Measurements from ENCODE around the gene UROC1. TPM values are rescaled to one million over a fixed set of nuclear protein-coding genes. Genes with fewer than 3 reads are reported as not detected.

The UROC1 gene
- total RNA-seq, 1 experiment from 2014 or later: not detected

- BruUV-seq (replicated peaks): no TSS peak
- intact Hi-C loops (cut with micrococcal nuclease; ENCODE audit: unreplicated experiment): no loop called here
- Histone ChIP-seq H3K27ac (ENCODE audit: low read depth, low read length, poor library complexity, severe bottlenecking) (no peak overlapping the region), H3K27me3 (replicated peaks; ENCODE audit: insufficient read depth, low read depth, low read length, poor library complexity) (no peaks in the 10 kb centered on the region), H3K36me3 (ENCODE audit: insufficient read depth, low read length, poor library complexity, severe bottlenecking) (peaks cover 100% of the 10 kb centered on the region), H3K4me1 (ENCODE audit: insufficient read depth, low read length, poor library complexity, severe bottlenecking) (no peaks in the 10 kb centered on the region), H3K9me3 (ENCODE audit: low read depth, low read length, poor library complexity, severe bottlenecking) (no peaks in the 10 kb centered on the region), H3K4me3 (ENCODE audit: low read depth, low read length, poor library complexity, severe bottlenecking) (no peak overlapping the region)
- DNase-seq (ENCODE audit: low spot score): no peak
- ChIA-PET POLR2A (ENCODE audit: low non-redundant PET) (no interaction called here), CTCF (no interaction called here)
- TF ChIP-seq CTCF (conservative IDR thresholded peaks at IDR 0.05; ENCODE audit: low read depth, low read length) (no peak), EZH2 (IDR thresholded peaks at IDR 0.05; ENCODE audit: borderline replicate concordance, low read depth, low read length, poor library complexity, severe bottlenecking) (no peak)
These were observed 53.5 kb downstream of the UROC1 start for GRCh38 chr3:126464093-126464492.

- ChIA-PET POLR2A (ENCODE audit: low non-redundant PET) (no interaction called here), CTCF (no interaction called here)
- Histone ChIP-seq H3K4me1 (ENCODE audit: insufficient read depth, low read length, poor library complexity, severe bottlenecking) (no peaks in the 10 kb centered on the region), H3K27me3 (replicated peaks; ENCODE audit: insufficient read depth, low read depth, low read length, poor library complexity) (no peaks in the 10 kb centered on the region), H3K36me3 (ENCODE audit: insufficient read depth, low read length, poor library complexity, severe bottlenecking) (peaks cover 100% of the 10 kb centered on the region), H3K9me3 (ENCODE audit: low read depth, low read length, poor library complexity, severe bottlenecking) (no peaks in the 10 kb centered on the region), H3K4me3 (ENCODE audit: low read depth, low read length, poor library complexity, severe bottlenecking) (no peak overlapping the region), H3K27ac (ENCODE audit: low read depth, low read length, poor library complexity, severe bottlenecking) (no peak overlapping the region)
- intact Hi-C loops (cut with micrococcal nuclease; ENCODE audit: unreplicated experiment): no loop called here
- no peak for DNase-seq (ENCODE audit: low spot score)
- no TSS peak for BruUV-seq (replicated peaks)
- TF ChIP-seq EZH2 (IDR thresholded peaks at IDR 0.05; ENCODE audit: borderline replicate concordance, low read depth, low read length, poor library complexity, severe bottlenecking): no peak
- TF ChIP-seq CTCF (conservative IDR thresholded peaks at IDR 0.05; ENCODE audit: low read depth, low read length): no peak
These were observed 54.1 kb downstream of the UROC1 start for GRCh38 chr3:126463521-126463920.

GRCh38 chr3:126461450-126462070, 56.0 kb downstream of the UROC1 start:
- TF ChIP-seq CTCF (conservative IDR thresholded peaks at IDR 0.05; ENCODE audit: low read depth, low read length) (no peak), EZH2 (IDR thresholded peaks at IDR 0.05; ENCODE audit: borderline replicate concordance, low read depth, low read length, poor library complexity, severe bottlenecking) (no peak)
- intact Hi-C loops (cut with micrococcal nuclease; ENCODE audit: unreplicated experiment): no loop called here
- H3K4me1 ChIP-seq (ENCODE audit: insufficient read depth, low read length, poor library complexity, severe bottlenecking): no peaks in the 10 kb centered on the region
- H3K27ac ChIP-seq (ENCODE audit: low read depth, low read length, poor library complexity, severe bottlenecking): no peak overlapping the region
- H3K36me3 ChIP-seq (ENCODE audit: insufficient read depth, low read length, poor library complexity, severe bottlenecking): peaks cover 99% of the 10 kb centered on the region
- BruUV-seq (replicated peaks): no TSS peak
- H3K9me3 ChIP-seq (ENCODE audit: low read depth, low read length, poor library complexity, severe bottlenecking): no peaks in the 10 kb centered on the region
- no peaks in the 10 kb centered on the region for H3K27me3 ChIP-seq (replicated peaks; ENCODE audit: insufficient read depth, low read depth, low read length, poor library complexity)
- DNase-seq (ENCODE audit: low spot score): no peak
- CTCF ChIA-PET: no interaction called here
- H3K4me3 ChIP-seq (ENCODE audit: low read depth, low read length, poor library complexity, severe bottlenecking): no peak overlapping the region
- POLR2A ChIA-PET (ENCODE audit: low non-redundant PET): no interaction called here
